HG03280 (cell line): ENCODE results near the gene CENPT.
"Not testable (repeated sequence)": the region's sequence is repeated elsewhere in the genome, so short reads cannot be mapped to it uniquely, and the experiment has no call there.

ENCODE experiments used
- ATAC-seq: cut with Tn5 transposase; IDR thresholded peaks from one replicate; pipeline ENCODE4 v1.9.1; 2021; ENCODE audit warnings: mild to moderate bottlenecking, moderate library complexity; ENCODE audit not compliant: unreplicated experiment

The CENPT gene

DNA sequence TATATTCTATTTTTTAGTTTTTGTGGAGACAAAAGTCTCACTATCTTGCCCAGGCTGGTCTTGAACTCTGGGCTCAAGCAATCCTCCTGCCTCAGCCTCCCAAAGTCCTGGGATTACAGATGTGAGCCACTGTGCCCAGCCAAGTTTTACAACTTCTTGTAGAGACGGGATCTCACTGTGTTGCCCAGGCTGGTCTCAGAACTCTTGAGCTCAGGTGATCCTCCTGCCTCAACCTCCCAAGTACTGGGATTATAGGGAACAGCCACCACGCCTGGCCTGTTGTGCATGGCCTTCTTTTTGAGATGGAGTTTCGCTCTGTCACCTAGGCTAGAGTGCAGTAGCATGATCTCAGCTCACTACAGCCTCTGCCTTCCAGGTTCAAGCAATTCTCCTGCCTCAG is 6.2 kb upstream of the CENPT start:
- ATAC-seq: no peak

GRCh38 chr16:67848118-67848517 is 625 bp upstream of the CENPT start:
- no peak for ATAC-seq

GRCh38 chr16:67846320-67847063 is 1.0 kb downstream of the CENPT start, which contains the start of gene NUTF2:
Gene NUTF2 (plus strand): TSS chr16:67846933. CDS start chr16:67865131, 18,198 bp downstream.
- ATAC-seq: peak; percentile 56

DNA sequence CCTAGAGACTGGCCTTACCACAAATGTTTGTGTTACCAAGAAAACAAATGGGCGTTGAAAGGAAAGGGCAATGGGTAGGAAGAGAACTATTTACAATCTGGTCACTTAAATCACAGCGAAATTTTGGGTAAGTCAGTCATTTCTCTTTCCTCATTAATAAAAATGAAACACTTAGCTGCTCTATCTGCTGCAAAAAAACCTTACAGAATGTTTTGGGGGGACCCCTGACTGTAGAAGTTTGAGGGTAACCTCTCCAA is 1.5 kb downstream of the CENPT start:
- ATAC-seq: no peak

DNA sequence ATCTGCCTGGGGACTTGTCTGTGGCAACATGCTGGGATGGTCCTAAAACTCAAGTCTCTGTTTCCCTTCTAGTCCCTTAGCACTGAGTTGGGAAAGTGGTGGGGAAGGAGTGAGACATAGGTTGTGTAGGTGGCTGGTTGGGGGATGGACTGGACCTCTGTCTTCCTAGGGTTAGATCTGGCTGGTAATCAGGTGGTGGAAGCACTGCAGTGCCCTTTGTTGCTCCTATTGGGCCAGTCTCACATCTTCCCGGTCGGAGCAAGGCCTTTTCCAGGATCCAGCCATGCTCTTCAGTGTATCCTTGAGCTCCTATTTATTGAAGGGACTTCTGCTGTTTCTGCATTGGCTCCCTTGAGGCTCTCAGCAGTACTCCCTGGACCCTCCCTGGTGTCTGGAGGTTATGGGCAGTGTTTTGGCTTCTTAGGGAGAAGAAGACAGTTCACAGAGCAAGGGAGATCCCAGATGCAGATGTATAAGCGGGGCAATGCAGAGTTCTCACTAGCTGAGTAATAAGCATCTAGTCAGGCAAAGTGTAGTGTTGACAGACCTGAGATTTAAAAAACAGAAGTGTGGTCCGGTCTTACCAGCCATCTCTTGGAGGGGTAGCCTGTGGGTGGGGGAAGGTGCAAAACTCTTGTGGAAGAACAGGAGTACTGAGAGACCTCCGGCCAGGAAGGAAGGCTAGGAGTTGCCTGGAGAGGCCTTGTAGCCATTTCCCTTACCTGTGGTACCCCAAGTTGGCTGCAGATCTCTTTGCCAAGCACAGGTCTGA is 2.0 kb downstream of the CENPT start:
- no peak for ATAC-seq

DNA sequence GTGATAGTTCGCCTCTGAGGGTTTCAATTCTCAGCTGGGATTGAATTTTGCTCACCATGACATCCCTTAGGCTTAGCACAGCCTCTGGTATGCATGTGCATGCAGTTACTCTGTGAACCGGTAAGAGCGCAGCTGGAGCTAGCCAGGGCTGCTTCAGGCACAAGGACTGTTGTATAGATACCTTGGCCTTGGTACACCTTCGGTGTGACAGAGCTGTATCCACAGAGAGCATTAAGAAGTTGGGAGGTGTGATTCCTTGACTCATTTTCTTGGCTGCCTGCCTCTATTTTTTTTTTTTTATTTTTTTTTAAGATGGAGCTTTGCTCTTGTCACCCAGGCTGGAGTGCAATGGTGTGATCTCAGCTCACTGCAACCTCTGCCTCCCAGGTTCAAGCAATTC is 3.0 kb downstream of the CENPT start:
- ATAC-seq: no peak

GRCh38 chr16:67843343-67843765 is 4.1 kb downstream of the CENPT start:
- ATAC-seq: no peak

- peak; percentile 5 for ATAC-seq
These were observed 4.8 kb downstream of the CENPT start for GRCh38 chr16:67842509-67843342.

- peak; percentile 48 for ATAC-seq
These were observed 5.5 kb downstream of the CENPT start, which contains the start of gene THAP11 for GRCh38 chr16:67841816-67842508. Gene THAP11 (plus strand): TSS chr16:67842320. CDS start chr16:67842555, 235 bp downstream.

GRCh38 chr16:67841198-67841815 is 6.2 kb downstream of the CENPT start:
- no peak for ATAC-seq

- ATAC-seq: no peak
These were observed 9.7 kb downstream of the CENPT start for GRCh38 chr16:67837811-67838210.

GRCh38 chr16:67837190-67837589 is 10.3 kb downstream of the CENPT start:
- ATAC-seq: not testable (repeated sequence)

GRCh38 chr16:67834242-67834614 is 13.3 kb downstream of the CENPT start:
- no peak for ATAC-seq

DNA sequence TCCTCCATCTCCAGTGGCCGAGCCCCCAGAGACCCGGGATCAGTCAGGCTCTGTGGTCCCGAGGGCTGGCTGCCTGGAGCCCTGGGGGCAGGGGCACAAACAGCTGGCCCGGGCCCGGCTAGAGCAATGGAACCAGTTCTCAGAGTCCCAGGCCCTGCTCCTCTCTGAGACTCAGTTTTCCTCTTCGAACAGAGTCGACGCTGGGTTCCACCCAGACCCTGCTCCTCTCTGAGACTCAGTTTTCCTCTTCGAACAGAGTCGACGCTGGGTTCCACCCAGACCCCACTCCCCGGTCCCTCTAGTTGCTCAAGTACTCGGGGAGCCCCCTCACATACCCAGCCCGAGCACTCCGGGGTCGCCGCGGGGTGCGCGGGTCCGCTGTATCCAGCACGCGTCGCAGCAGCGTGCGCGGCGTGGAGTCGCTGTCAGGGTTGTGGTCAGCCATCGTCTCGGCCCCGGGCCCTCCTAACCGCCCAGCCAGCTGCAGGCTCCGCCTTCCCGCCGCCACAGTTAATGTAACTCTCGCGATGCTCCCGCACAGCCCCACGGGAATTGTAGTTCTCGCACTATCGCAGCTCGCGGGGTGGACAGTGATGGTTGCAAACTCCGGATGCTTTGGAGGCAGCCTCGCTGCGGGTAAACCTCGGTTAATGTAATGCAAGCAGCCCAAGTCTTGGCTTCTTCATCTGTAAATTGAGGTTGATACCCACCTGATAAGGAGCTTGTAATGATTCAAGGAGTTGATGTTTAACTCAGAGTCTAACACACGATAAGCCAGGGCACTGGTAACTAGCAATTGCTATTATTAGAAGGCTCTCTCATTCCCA is 13.9 kb downstream of the CENPT start:
- peak; percentile 95 for ATAC-seq

GRCh38 chr16:67833030-67833414 is 14.5 kb downstream of the CENPT start:
- no peak for ATAC-seq

- ATAC-seq: no peak
These were observed 18.8 kb downstream of the CENPT start for GRCh38 chr16:67828651-67829050.

- ATAC-seq: no peak
These were observed 21.6 kb downstream of the CENPT start for GRCh38 chr16:67825906-67826305.

GRCh38 chr16:67825119-67825518 is 22.4 kb downstream of the CENPT start:
- ATAC-seq: no peak

GRCh38 chr16:67822511-67822910 is 25.0 kb downstream of the CENPT start:
- no peak for ATAC-seq
